ENCODE results near the gene RGS7BP.

RGS7BP gene

GRCh38 chr5:64595031-64595855, 89.4 kb downstream of the RGS7BP start:
- no peak overlapping the region for H3K4me3 ChIP-seq (replicated peaks; ENCODE audit: low read depth, low read length)
- TF ChIP-seq CTCF (IDR thresholded peaks at IDR 0.05; ENCODE audit: low read depth, low read length, missing control alignments), result peak; percentile 24
- DNase-seq (ENCODE audit: extremely low read depth, low read depth), result no peak

- TF ChIP-seq CTCF (IDR thresholded peaks at IDR 0.05; ENCODE audit: low read depth, low read length, missing control alignments), result no peak
- no peak overlapping the region for H3K4me3 ChIP-seq (replicated peaks; ENCODE audit: low read depth, low read length)
- DNase-seq (ENCODE audit: extremely low read depth, low read depth), result no peak
Observed at GRCh38 chr5:64599226-64599625, 93.4 kb downstream of the RGS7BP start.

GRCh38 chr5:64603676-64604075, 97.9 kb downstream of the RGS7BP start:
- no peak for TF ChIP-seq CTCF (IDR thresholded peaks at IDR 0.05; ENCODE audit: low read depth, low read length, missing control alignments)
- DNase-seq (ENCODE audit: extremely low read depth, low read depth), result peak; percentile 2
- no peak overlapping the region for H3K4me3 ChIP-seq (replicated peaks; ENCODE audit: low read depth, low read length)

GRCh38 chr5:64606926-64607325, 101.1 kb downstream of the RGS7BP start:
- no peak overlapping the region for H3K4me3 ChIP-seq (replicated peaks; ENCODE audit: low read depth, low read length)
- no peak for DNase-seq (ENCODE audit: extremely low read depth, low read depth)
- TF ChIP-seq CTCF (IDR thresholded peaks at IDR 0.05; ENCODE audit: low read depth, low read length, missing control alignments), result no peak

- DNase-seq (ENCODE audit: extremely low read depth, low read depth), result peak; percentile 37
- peak; percentile 82 for TF ChIP-seq CTCF (IDR thresholded peaks at IDR 0.05; ENCODE audit: low read depth, low read length, missing control alignments)
- H3K4me3 ChIP-seq (replicated peaks; ENCODE audit: low read depth, low read length), result no peak overlapping the region
Observed at GRCh38 chr5:64612344-64612961, 106.6 kb downstream of the RGS7BP start.

- no peak for TF ChIP-seq CTCF (IDR thresholded peaks at IDR 0.05; ENCODE audit: low read depth, low read length, missing control alignments)
- H3K4me3 ChIP-seq (replicated peaks; ENCODE audit: low read depth, low read length), result no peak overlapping the region
- no peak for DNase-seq (ENCODE audit: extremely low read depth, low read depth)
Observed at GRCh38 chr5:64615895-64616294, 110.1 kb downstream of the RGS7BP start.
